Bronchus fibroblast of lung (primary cell): ENCODE measurements around the gene GPRASP1. TPM values are rescaled to one million over a fixed set of nuclear protein-coding genes. Genes with fewer than 3 reads are reported as not detected.

ENCODE experiments used
- total RNA-seq: library from RNA; depleted of rRNA; stranded (reverse); fragments of >200 nt; gene quantifications from 2 replicates; pipeline ENCODE4 v1.2.3, GENCODE V29; 2015

The GPRASP1 gene, protein sequence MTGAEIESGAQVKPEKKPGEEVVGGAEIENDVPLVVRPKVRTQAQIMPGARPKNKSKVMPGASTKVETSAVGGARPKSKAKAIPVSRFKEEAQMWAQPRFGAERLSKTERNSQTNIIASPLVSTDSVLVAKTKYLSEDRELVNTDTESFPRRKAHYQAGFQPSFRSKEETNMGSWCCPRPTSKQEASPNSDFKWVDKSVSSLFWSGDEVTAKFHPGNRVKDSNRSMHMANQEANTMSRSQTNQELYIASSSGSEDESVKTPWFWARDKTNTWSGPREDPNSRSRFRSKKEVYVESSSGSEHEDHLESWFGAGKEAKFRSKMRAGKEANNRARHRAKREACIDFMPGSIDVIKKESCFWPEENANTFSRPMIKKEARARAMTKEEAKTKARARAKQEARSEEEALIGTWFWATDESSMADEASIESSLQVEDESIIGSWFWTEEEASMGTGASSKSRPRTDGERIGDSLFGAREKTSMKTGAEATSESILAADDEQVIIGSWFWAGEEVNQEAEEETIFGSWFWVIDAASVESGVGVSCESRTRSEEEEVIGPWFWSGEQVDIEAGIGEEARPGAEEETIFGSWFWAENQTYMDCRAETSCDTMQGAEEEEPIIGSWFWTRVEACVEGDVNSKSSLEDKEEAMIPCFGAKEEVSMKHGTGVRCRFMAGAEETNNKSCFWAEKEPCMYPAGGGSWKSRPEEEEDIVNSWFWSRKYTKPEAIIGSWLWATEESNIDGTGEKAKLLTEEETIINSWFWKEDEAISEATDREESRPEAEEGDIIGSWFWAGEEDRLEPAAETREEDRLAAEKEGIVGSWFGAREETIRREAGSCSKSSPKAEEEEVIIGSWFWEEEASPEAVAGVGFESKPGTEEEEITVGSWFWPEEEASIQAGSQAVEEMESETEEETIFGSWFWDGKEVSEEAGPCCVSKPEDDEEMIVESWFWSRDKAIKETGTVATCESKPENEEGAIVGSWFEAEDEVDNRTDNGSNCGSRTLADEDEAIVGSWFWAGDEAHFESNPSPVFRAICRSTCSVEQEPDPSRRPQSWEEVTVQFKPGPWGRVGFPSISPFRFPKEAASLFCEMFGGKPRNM (N-terminal part only)
- 0.74 and 1.0 TPM in 2 replicates for total RNA-seq

GRCh38 chrX:102651242-102652011, at the start of gene GPRASP1:
GPRASP1 (plus strand) TSS chrX:102651483; CDS start chrX:102653914, 2,431 bp downstream.

Other genes starting within 250 kb of the GPRASP1 start
- not detected in 2 replicates for gene NXF2B, start 211.5 kb upstream of the GPRASP1 start, total RNA-seq
- not detected in 2 replicates for gene TCP11X2, start 179.7 kb upstream of the GPRASP1 start, total RNA-seq
- 56.0 and 64.7 TPM in 2 replicates for gene TMSB15A, start 134.7 kb upstream of the GPRASP1 start, total RNA-seq
- 11.6 and 14.5 TPM in 2 replicates for gene ARMCX5, start 52.0 kb upstream of the GPRASP1 start, total RNA-seq
- 9.8 and 10.6 TPM in 2 replicates for gene GPRASP2, start 61.0 kb downstream of the GPRASP1 start, total RNA-seq
- gene GPRASP3, start 69.3 kb downstream of the GPRASP1 start, total RNA-seq: 1.6 and 2.4 TPM in 2 replicates